ENCODE results near the gene FBLIM1. TPM values are rescaled to one million over a fixed set of nuclear protein-coding genes. Genes with fewer than 3 reads are reported as not detected.

Gene FBLIM1
- total RNA-seq, 1 donor from 2014 or later: not detected

DNA sequence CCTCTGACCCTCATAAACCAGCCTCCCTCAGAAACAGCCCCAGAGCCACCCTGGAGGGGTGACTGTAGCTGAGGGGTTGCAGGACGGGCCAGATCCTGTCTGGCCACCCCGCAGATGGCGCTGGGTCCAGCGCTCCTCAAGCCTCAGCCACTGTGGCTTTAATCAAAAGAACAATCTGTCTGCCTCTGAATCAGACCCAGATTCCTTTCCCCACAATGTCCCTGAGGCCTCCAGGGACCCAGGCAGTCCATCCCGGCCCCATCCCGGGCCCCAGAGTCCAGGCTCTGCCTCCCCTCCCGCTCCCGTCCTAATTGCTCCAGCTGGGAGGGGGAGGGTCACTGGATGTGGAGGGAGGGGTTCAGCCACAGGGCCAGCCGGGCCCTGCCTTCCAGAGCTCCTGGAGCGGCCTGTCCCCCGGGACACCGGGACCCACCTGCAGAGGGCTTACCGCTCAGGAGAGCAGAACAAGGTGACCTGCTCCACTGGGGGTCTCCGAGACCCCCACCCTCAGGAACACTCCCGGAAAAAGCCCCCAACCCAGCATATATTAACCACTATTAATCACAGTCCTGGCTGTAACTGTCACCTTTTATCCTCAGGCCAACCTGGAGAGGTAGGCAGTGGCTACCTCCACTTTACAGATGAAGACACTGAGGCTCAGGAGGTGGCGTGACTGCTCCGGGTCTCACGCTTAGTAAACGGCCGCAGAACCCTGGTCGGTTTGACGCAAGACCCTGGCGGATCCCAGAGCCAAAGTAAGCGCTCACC, 836 bp upstream of the FBLIM1 start:
- H3K27me3 Mint-ChIP-seq (ENCODE audit: low read depth): peaks cover 47% of the 10 kb centered on the region
- no peaks in the 10 kb centered on the region for H3K9me3 Mint-ChIP-seq
- H3K4me3 Mint-ChIP-seq (ENCODE audit: low read depth): peak overlapping the region; percentile 60
- H3K36me3 Mint-ChIP-seq (ENCODE audit: low read depth): no peaks in the 10 kb centered on the region
- intact Hi-C loops (cut with micrococcal nuclease): no loop called here
- peaks cover 2% of the 10 kb centered on the region for H3K4me1 Mint-ChIP-seq (ENCODE audit: low read depth)
- no peak overlapping the region for H3K27ac Mint-ChIP-seq
- no peak for DNase-seq (ENCODE audit: low spot score)

DNA sequence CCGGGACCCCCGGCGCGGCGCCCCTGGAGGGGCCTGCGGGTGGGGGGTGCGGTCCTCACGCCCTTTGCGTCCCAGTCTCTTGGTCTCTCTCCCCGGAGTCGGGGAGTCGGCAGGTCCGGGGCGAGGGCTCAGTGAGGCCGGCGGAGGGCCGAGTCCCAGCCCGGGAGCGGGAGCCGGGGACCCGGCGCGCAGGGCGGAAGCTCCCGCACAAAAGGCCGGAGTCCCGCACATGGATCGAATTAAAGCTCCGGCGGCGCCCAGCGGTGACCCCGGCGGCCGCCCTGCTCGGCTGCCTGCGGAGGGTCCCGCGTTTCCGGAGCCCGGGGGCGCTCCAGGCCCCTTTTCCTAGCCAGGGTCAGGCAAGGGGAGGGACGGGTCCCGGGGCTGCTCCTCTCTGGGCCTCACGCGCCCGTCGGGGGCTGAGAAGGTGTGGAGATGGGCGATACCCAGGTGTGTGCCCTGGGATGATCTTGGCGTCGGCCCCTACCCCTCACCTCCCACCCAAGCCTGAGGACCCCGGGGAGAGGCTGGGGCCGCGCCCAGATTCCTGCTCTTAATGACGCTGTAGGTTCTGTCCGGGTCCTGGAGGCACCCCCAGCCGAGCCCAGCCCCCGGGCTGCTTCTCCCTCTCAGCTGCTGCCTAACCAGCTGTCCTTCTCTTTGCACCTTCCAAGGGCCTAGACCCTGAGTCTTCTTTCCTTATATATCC, 512 bp downstream of the FBLIM1 start:
- intact Hi-C loops (cut with micrococcal nuclease): no loop called here
- H3K9me3 Mint-ChIP-seq: no peaks in the 10 kb centered on the region

GRCh38 chr1:15760520-15761211, 2.1 kb downstream of the FBLIM1 start:
- Mint-ChIP-seq H3K9me3 (no peaks in the 10 kb centered on the region), H3K4me1 (ENCODE audit: low read depth) (peaks cover 2% of the 10 kb centered on the region), H3K36me3 (ENCODE audit: low read depth) (no peaks in the 10 kb centered on the region), H3K4me3 (ENCODE audit: low read depth) (no peak overlapping the region), H3K27me3 (ENCODE audit: low read depth) (peaks cover 46% of the 10 kb centered on the region), H3K27ac (no peak overlapping the region)
- DNase-seq (ENCODE audit: low spot score): no peak
- intact Hi-C loops (cut with micrococcal nuclease): no loop called here

More for the DNA sequence above, 512 bp downstream of the FBLIM1 start:
- H3K27me3 Mint-ChIP-seq (ENCODE audit: low read depth): peaks cover 47% of the 10 kb centered on the region
- no peak overlapping the region for H3K27ac Mint-ChIP-seq
- H3K4me3 Mint-ChIP-seq (ENCODE audit: low read depth): no peak overlapping the region
- DNase-seq (ENCODE audit: low spot score): no peak
- H3K4me1 Mint-ChIP-seq (ENCODE audit: low read depth): peaks cover 2% of the 10 kb centered on the region
- H3K36me3 Mint-ChIP-seq (ENCODE audit: low read depth): no peaks in the 10 kb centered on the region

DNA sequence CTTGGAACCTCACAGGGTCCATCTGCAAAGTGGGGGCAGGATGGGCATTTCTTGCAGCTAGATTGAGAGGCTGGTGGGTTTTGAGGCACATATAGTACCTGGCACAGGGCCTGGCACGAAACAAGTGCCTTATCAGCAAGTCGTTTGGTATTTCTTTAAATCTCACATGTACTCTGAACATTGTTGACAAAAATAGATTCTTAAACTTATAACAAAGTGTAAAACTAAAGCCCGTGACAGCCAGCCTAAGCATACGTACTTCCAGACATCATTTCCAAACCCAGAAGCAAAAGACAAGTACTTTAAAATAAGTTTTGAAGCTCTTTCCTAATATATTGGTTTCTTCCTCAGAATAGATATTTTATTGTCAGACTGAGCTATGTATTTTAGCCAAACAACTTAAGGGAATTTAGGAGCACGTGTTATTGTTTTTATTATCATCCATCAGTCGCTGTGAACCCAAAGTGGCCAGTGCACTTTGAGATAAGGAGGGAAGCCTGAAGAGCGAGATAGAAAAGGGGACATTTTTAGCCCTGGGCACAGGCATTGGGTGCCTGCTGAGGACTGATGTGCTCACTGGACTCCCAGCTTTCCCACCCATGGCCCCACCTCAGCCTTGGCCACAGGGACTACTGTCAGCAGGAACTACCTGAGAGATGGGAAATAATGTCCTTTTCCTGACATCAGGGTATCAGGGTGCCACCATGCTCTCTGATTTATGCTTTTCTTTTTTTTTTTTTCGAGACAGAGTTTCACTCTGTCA, 3.0 kb downstream of the FBLIM1 start:
- H3K4me3 Mint-ChIP-seq (ENCODE audit: low read depth): no peak overlapping the region
- no peaks in the 10 kb centered on the region for H3K9me3 Mint-ChIP-seq
- H3K36me3 Mint-ChIP-seq (ENCODE audit: low read depth): no peaks in the 10 kb centered on the region
- no peak for DNase-seq (ENCODE audit: low spot score)
- H3K27me3 Mint-ChIP-seq (ENCODE audit: low read depth): peaks cover 41% of the 10 kb centered on the region
- peaks cover 2% of the 10 kb centered on the region for H3K4me1 Mint-ChIP-seq (ENCODE audit: low read depth)
- intact Hi-C loops (cut with micrococcal nuclease): no loop called here
- H3K27ac Mint-ChIP-seq: no peak overlapping the region

DNA sequence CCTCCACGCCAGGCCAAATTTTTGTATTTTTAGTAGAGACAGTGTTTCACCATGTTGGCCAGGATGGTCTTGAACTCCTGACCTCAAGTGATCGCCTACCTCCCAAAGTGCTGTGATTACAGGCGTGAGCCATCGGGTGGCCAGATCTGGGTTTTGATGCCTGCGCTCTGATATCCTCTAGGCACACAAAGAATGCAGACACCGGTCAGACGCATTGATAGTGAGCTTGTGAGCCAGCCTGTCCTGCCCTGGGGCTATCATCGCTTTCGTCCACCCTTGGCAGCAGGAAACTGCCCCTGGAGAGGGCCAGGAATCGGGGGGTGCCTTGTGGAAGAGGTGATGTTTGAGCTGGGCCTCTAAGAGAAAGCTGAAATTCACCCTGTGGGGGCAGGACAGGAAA, 4.0 kb downstream of the FBLIM1 start:
- DNase-seq (ENCODE audit: low spot score): no peak
- Mint-ChIP-seq H3K4me1 (ENCODE audit: low read depth) (peaks cover 2% of the 10 kb centered on the region), H3K36me3 (ENCODE audit: low read depth) (no peaks in the 10 kb centered on the region), H3K4me3 (ENCODE audit: low read depth) (no peak overlapping the region), H3K27me3 (ENCODE audit: low read depth) (peaks cover 32% of the 10 kb centered on the region), H3K27ac (no peak overlapping the region), H3K9me3 (no peaks in the 10 kb centered on the region)
- intact Hi-C loops (cut with micrococcal nuclease): no loop called here

DNA sequence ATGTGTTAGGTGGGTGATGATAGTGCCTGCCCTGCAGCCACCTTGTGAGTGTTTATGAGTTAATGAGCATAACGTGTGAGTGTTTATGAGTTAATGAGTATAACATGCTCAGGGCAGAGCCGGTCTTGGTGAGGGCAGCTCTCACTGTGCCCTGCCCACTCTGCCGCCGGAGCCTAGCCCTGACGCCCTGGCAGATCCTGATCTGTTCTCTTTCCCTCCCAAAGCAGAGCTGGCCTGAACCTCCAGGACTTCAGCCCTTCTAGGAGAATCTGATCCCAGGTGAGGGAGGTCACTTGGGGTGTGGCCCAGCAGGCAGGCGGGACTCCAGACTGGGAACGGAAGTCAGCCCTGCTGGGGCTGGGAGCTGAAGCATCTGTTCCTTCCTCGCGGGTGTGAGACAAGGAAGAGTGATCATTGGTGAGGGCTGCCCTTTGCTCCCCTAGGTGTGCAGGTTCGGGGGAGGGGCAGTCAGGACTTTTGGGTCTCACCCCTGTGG, 5.7 kb downstream of the FBLIM1 start:
- Mint-ChIP-seq H3K27me3 (ENCODE audit: low read depth) (peaks cover 27% of the 10 kb centered on the region), H3K4me1 (ENCODE audit: low read depth) (peaks cover 2% of the 10 kb centered on the region), H3K36me3 (ENCODE audit: low read depth) (no peaks in the 10 kb centered on the region), H3K27ac (no peak overlapping the region), H3K9me3 (no peaks in the 10 kb centered on the region), H3K4me3 (ENCODE audit: low read depth) (no peak overlapping the region)
- no peak for DNase-seq (ENCODE audit: low spot score)
- intact Hi-C loops (cut with micrococcal nuclease): no loop called here

DNA sequence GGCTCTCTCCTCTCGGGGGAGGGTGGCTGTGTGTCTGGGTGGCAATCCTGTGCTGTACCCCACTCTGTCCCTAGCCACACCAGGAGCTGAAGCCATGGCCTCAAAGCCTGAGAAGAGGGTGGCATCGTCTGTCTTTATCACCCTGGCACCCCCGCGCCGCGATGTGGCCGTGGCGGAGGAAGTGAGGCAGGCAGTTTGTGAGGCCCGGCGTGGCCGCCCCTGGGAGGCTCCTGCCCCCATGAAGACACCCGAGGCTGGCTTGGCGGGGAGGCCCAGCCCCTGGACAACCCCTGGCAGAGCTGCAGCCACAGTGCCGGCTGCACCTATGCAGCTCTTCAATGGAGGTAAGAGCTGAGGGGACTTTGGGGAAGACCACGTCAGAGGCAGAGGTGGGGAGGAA, 6.3 kb downstream of the FBLIM1 start:
- Mint-ChIP-seq H3K27ac (no peak overlapping the region), H3K36me3 (ENCODE audit: low read depth) (no peaks in the 10 kb centered on the region), H3K27me3 (ENCODE audit: low read depth) (peaks cover 22% of the 10 kb centered on the region), H3K9me3 (no peaks in the 10 kb centered on the region), H3K4me1 (ENCODE audit: low read depth) (no peaks in the 10 kb centered on the region), H3K4me3 (ENCODE audit: low read depth) (no peak overlapping the region)
- intact Hi-C loops (cut with micrococcal nuclease): no loop called here
- no peak for DNase-seq (ENCODE audit: low spot score)

- intact Hi-C loops (cut with micrococcal nuclease): no loop called here
- H3K36me3 Mint-ChIP-seq (ENCODE audit: low read depth): no peaks in the 10 kb centered on the region
- no peak for DNase-seq (ENCODE audit: low spot score)
- no peak overlapping the region for H3K27ac Mint-ChIP-seq
- peaks cover 19% of the 10 kb centered on the region for H3K27me3 Mint-ChIP-seq (ENCODE audit: low read depth)
- H3K4me3 Mint-ChIP-seq (ENCODE audit: low read depth): no peak overlapping the region
- H3K4me1 Mint-ChIP-seq (ENCODE audit: low read depth): no peaks in the 10 kb centered on the region
- H3K9me3 Mint-ChIP-seq: no peaks in the 10 kb centered on the region
These were observed 7.0 kb downstream of the FBLIM1 start for GRCh38 chr1:15765495-15766194.

DNA sequence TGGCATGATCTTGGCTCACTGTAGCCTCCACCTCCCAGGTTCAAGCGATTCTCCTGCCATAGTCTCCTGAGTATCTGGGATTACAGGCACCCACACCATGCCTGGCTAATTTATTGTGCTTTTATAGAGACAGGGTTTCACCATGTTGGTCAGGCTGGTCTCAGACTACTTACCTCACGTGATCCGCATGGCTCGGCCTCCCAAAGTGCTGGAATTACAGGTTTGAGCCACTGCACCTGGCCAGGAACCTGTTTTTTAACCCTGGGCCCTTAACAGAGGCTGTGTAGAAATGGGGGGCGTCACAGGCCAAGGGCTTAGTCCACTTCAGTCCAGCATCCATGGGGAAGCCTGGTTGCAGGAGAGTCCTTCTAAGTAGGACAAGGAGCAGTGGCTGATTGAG, 9.3 kb downstream of the FBLIM1 start:
- H3K27me3 Mint-ChIP-seq (ENCODE audit: low read depth): peaks cover 4% of the 10 kb centered on the region
- DNase-seq (ENCODE audit: low spot score): no peak
- intact Hi-C loops (cut with micrococcal nuclease): no loop called here
- no peaks in the 10 kb centered on the region for H3K36me3 Mint-ChIP-seq (ENCODE audit: low read depth)
- no peaks in the 10 kb centered on the region for H3K4me1 Mint-ChIP-seq (ENCODE audit: low read depth)
- no peak overlapping the region for H3K27ac Mint-ChIP-seq
- H3K9me3 Mint-ChIP-seq: no peaks in the 10 kb centered on the region
- no peak overlapping the region for H3K4me3 Mint-ChIP-seq (ENCODE audit: low read depth)

- no peak overlapping the region for H3K27ac Mint-ChIP-seq
- intact Hi-C loops (cut with micrococcal nuclease): no loop called here
- peaks cover 4% of the 10 kb centered on the region for H3K27me3 Mint-ChIP-seq (ENCODE audit: low read depth)
- no peaks in the 10 kb centered on the region for H3K4me1 Mint-ChIP-seq (ENCODE audit: low read depth)
- H3K4me3 Mint-ChIP-seq (ENCODE audit: low read depth): no peak overlapping the region
- no peaks in the 10 kb centered on the region for H3K9me3 Mint-ChIP-seq
- no peaks in the 10 kb centered on the region for H3K36me3 Mint-ChIP-seq (ENCODE audit: low read depth)
- no peak for DNase-seq (ENCODE audit: low spot score)
These were observed 9.8 kb downstream of the FBLIM1 start for GRCh38 chr1:15768388-15768787.

- H3K36me3 Mint-ChIP-seq (ENCODE audit: low read depth): no peaks in the 10 kb centered on the region
- no peak overlapping the region for H3K27ac Mint-ChIP-seq
- H3K9me3 Mint-ChIP-seq: no peaks in the 10 kb centered on the region
- no peak for DNase-seq (ENCODE audit: low spot score)
- H3K4me1 Mint-ChIP-seq (ENCODE audit: low read depth): no peaks in the 10 kb centered on the region
- peaks cover 2% of the 10 kb centered on the region for H3K27me3 Mint-ChIP-seq (ENCODE audit: low read depth)
- H3K4me3 Mint-ChIP-seq (ENCODE audit: low read depth): no peak overlapping the region
- intact Hi-C loops (cut with micrococcal nuclease): no loop called here
These were observed 11.8 kb downstream of the FBLIM1 start for GRCh38 chr1:15770313-15770962.

Measured in activated T-helper 2 cell treated with anti-CD3 and anti-CD28 coated beads, Interferon-gamma antibody, Interleukin-2, Interleukin-4, amounts not matched to agents 10 μg/mL and 5 μg/mL and 100 μg/mL, durations not matched to agents 14 hours and 24 hours and 36 hours (primary cell).